GM21529 (cell line): ENCODE measurements around the gene RAB43.

Experiments used
- ATAC-seq: cut with Tn5 transposase; IDR thresholded peaks from one replicate; pipeline ENCODE4 v1.9.1; 2021; ENCODE audit not compliant: unreplicated experiment

RAB43 gene

DNA sequence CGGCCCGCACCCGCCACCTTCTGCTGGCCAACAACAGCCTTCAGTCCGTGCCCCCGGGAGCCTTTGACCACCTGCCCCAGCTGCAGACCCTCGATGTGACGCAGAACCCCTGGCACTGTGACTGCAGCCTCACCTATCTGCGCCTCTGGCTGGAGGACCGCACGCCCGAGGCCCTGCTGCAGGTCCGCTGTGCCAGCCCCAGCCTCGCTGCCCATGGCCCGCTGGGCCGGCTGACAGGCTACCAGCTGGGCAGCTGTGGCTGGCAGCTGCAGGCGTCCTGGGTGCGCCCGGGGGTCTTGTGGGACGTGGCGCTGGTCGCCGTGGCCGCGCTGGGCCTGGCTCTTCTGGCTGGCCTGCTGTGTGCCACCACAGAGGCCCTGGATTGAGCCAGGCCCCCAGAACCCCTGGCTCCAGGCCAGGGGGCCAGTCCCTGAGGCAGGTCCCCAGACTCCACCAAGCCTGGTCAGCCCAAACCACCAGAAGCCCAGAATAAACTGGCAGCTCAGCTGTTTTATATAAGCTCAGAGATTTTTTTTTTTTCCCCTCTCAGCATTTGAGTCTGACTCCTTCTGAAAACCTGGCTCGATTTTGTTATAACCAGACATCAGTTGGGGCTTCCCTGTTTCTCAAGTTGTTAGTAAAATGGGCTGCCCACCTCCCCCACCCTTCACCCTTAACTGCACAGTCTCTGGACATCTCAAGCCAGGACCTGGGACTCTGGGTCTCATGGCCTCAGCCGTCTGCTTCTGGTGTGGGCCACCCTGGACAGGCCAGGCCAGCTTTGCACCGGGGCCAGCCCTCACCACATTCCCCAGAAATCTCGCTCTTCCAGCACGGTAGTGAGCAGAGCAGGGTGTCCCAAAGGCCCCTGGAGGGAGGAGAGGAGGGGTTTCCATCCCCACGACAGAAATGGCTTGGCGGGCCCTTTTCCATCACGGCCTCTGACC is 59.4 kb downstream of the RAB43 start:
- no peak for ATAC-seq

DNA sequence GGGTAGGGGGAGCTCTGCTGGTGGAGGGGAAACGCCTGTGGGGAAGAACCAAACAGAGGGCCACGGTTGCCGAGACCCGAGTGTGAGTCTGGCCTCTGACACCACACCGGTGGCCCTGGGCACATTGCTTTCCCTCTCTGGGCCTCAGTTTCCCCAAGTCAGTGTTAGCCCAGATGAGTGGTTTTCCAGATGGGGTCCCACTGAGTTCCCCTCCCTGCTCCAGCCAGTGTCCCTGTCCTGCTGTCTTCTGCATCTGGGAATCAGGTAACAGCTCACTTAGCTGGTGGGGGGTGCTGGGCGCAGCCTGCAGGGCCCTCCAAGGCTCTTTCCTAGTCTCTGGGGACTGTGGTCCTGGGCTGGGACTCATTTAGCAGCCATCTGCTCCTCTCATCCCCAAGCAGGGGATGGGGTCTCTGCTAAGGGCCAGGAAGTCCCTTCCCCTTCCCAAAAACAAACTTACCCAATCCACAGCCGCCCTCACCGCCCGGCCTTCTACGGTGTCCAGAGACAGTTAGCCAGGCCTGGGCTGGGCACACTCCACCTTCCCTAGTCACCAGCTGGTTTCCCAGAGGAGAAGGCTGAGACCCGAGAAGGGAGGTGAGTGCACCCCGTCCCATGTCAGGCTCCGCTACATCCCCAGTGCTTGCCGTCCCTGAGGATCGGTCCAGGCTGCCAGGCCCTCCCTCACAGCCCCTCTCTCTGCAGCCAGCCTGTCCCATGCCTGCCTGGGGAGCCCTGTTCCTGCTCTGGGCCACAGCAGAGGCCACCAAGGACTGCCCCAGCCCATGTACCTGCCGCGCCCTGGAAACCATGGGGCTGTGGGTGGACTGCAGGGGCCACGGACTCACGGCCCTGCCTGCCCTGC is 60.3 kb downstream of the RAB43 start:
- ATAC-seq, result no peak

GRCh38 chr3:129060276-129061022 is 61.2 kb downstream of the RAB43 start, which contains the start of gene GP9:
GP9 (plus strand) TSS chr3:129060779; CDS start chr3:129061740, 961 bp downstream.
- no peak for ATAC-seq

GRCh38 chr3:129059311-129059958 is 62.2 kb downstream of the RAB43 start:
- no peak for ATAC-seq

- peak; percentile 52 for ATAC-seq
Measured at GRCh38 chr3:129058441-129059200, 63.0 kb downstream of the RAB43 start.

- no peak for ATAC-seq
Measured at GRCh38 chr3:129057249-129057648, 64.4 kb downstream of the RAB43 start.

GRCh38 chr3:129056451-129057173 is 65.0 kb downstream of the RAB43 start:
- no peak for ATAC-seq

DNA sequence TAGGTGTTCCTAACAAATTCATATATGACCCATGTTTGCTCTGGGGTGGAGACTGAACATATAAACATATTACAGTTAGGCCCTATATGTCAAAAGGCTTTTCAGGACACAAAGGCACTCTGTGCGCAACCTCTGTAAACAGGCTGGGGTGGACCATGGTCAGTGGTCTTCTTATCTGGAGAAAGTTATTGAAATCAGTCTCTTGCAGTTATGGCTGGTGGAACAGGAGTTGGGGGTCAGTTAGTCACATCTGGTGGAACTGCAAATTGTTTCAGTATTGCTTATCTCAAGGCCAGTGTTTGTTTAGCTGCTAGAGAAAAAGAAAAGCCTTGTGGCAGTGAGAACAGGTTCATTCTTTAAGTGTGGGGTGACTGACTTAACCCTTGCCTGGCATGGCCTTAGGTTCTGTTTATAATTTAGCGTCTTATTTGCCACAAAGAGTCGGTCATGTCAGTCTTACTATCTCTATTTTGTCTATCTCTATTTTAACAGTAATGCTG is 66.9 kb downstream of the RAB43 start:
- ATAC-seq, result no peak

DNA sequence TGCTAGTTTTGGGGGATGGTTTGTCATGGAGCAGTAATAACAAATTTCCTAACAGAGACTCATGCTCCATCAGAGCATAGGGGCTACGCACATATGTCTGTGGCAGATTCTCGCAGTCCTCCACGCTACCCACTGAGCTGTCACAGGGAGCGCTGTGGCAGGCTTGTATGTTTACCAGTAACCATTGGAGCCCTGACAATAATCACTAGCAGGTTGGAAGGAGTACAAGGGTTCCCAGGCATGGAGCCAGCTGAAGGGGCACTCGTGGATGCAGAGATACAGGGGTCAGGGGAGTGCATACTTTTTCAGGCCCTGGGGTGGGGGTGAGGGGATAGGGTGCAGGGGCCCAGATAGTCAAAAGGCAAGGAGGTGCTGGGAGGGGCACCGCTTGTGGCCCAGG is 68.9 kb downstream of the RAB43 start:
- ATAC-seq, result no peak

DNA sequence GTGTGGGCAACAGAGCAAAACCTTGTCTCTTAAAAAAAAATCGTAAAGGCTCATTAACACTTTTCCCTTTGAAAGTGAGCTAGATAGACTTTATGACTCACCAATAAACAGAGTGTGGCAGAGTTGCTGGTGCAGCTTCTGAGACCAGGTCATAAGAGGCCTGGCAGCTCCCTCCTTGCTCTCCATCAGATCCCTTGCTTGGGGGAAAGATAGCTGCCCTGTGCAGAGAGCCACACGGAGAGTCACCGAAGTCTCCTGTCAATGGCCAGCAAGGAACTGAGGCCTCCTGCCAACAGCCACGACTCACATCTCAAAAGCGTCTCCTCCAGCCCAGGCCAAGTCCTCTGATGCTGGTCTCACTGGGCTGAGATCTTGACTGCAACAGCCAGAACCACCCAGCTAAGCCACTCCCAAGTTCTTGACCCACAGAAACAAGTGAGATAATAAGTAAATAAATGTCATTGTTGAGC is 69.7 kb downstream of the RAB43 start:
- no peak for ATAC-seq

- ATAC-seq, result no peak
Measured at GRCh38 chr3:129050556-129051295, 70.9 kb downstream of the RAB43 start.

DNA sequence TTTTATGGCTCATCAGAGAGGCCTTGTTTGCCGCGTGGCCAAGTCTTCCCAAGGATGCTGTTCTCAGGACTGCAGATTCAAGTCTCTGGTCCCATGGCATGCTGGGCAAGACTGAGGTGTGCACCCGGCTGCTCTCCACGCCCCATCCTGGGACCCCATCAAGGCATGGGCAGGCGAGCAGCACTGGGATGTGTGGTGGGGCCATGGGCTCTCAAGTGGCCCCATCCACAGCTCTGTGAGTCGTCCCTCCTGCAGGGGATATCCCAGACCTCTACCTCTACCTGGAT is 74.1 kb downstream of the RAB43 start:
- ATAC-seq, result no peak

DNA sequence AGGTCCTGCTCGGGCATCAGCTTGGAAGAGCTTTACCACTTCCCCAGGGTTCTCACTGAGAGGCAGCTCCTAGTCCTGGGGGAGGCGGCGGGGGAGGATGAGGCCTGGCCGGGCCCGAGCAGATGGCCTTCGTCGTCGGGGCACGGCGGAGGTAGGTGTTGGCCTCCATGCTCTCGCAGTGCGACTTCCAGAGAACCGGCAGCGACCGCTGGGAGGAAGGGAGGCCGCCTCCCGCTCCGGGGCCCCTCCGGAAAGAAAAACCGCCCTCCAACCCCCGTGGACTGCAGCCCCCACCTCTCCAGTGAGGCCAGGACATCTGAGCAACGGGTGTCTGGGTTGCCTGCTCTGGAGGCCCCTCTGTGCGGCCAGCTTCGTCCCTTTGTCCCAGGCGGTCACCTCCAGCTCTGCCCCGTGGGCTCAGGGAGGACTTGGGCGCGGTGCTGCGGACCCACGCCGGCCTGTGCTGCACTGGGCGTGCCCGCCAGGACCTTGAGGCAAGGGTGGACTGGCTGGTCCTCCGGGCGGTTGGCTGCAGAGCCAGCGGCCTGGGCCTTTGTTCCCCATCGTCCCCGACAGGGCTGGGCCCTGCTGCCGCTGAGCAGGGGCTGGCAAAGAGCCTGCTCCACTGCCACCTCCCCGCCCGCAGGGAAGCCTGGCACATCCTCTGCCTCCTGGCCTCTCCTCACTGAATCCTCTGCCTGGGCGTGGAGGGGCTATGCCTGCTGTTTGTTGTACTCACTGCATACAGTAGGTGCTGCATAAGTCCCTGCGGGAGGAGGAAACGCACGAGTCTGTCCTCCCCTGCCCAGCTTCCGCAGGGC is 74.7 kb downstream of the RAB43 start:
- ATAC-seq, result no peak

GRCh38 chr3:129046037-129046731 is 75.4 kb downstream of the RAB43 start:
- no peak for ATAC-seq

GRCh38 chr3:129045675-129046036 is 75.9 kb downstream of the RAB43 start:
- ATAC-seq, result no peak

- no peak for ATAC-seq
Measured at GRCh38 chr3:129040579-129041300, 80.9 kb downstream of the RAB43 start.

DNA sequence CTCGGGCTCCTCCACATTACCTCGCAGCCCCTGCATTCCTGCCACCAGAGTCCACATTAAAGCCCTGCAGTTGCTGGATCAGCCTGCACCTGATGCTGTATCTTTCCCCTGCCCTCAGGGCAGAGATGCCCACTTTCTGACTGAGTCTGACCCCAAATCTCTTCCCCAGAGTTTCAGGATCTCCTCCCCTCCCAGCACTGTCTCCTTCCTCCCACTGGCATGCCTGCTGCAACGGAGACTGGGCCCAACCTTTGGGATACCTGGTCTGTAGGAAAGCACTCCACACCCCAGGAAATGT is 81.6 kb downstream of the RAB43 start:
- no peak for ATAC-seq
